H1 (cell line): ENCODE measurements around the gene ECSIT.
"Not testable (repeated sequence)": the region's sequence is repeated elsewhere in the genome, so short reads cannot be mapped to it uniquely, and the experiment has no call there.

ENCODE experiments used
- FOSL1 ChIP-seq: IDR thresholded peaks from 2 replicates; pipeline ENCODE4 v1.6.1; 2011; ENCODE audit warnings: mild to moderate bottlenecking, low read depth, low read length, moderate library complexity; ENCODE audit not compliant: insufficient read depth
- MAFK ChIP-seq: IDR thresholded peaks from 2 replicates; pipeline ENCODE4 v1.6.1; 2012; ENCODE audit warnings: low read depth, mild to moderate bottlenecking, improper control_type of control experiment, low read length
- POLR2A ChIP-seq, 2 experiments: IDR thresholded peaks; 1 replicate in 1 of 2; 2 replicates in 1 of 2; pipeline ENCODE4 v1.6.1; 2011; ENCODE audit warnings: low read depth in 2 of 2, low read length in 2 of 2, mild to moderate bottlenecking in 2 of 2; ENCODE audit errors: control extremely low read depth in 1 of 2
- SIN3A ChIP-seq, 2 experiments: IDR thresholded peaks in 1 of 2; conservative IDR thresholded peaks in 1 of 2; 2 replicates each; pipeline ENCODE4 v1.6.1; 2011 to 2012; ENCODE audit warnings: low read length in 2 of 2, improper control_type of control experiment in 1 of 2, low read depth in 1 of 2, mild to moderate bottlenecking in 1 of 2
- SP1 ChIP-seq: IDR thresholded peaks from 2 replicates; pipeline ENCODE4 v1.6.1; 2011; ENCODE audit warnings: low read depth, low read length
- TAF1 ChIP-seq: IDR thresholded peaks from 2 replicates; pipeline ENCODE4 v1.6.1; 2011; ENCODE audit warnings: mild to moderate bottlenecking, low read depth, low read length
- TF ChIP-seq, protein P1 (sequence below), 3 experiments: IDR thresholded peaks; 1 replicate in 2 of 3; 2 replicates in 1 of 3; pipeline versions ENCODE4 v1.5.1 to v1.6.1; 2011; ENCODE audit warnings: low read length in 3 of 3, mild to moderate bottlenecking in 3 of 3, inconsistent platforms in 2 of 3, low read depth in 1 of 3, moderate library complexity in 1 of 3; ENCODE audit not compliant: insufficient read depth in 1 of 3; ENCODE audit errors: control extremely low read depth in 1 of 3

DNA sequence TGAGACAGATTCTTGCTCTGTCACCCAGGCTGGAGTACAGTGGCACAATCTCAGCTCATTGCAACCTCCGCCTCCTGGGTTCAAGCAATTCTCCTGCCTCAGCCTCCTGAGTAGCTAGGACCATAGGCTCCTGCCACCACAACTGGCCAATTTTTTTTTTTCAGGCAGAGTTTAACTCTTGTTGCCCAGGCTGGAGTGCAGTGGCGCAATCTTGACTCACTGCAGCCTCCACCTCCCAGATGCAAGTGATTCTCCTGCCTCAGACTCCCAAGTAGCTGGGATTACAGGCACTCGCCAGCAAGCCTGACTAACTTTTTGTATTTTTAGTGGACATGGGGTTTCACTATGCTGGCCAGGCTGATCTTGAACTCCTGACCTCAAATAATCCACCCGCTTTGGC, 44.8 kb upstream of the ECSIT start:
- not testable (repeated sequence) for TF ChIP-seq POLR2A (IDR thresholded peaks at IDR 0.05; ENCODE audit: control extremely low read depth in 1 of 2, low read depth in 2 of 2, low read length in 2 of 2); TAF1; SP1; SIN3A (conservative IDR thresholded peaks at IDR 0.05 in 1 of 2, IDR thresholded peaks at IDR 0.05 in 1 of 2; ENCODE audit: low read depth in 1 of 2, low read length in 2 of 2); MAFK; FOSL1
- TF ChIP-seq, protein P1, sequence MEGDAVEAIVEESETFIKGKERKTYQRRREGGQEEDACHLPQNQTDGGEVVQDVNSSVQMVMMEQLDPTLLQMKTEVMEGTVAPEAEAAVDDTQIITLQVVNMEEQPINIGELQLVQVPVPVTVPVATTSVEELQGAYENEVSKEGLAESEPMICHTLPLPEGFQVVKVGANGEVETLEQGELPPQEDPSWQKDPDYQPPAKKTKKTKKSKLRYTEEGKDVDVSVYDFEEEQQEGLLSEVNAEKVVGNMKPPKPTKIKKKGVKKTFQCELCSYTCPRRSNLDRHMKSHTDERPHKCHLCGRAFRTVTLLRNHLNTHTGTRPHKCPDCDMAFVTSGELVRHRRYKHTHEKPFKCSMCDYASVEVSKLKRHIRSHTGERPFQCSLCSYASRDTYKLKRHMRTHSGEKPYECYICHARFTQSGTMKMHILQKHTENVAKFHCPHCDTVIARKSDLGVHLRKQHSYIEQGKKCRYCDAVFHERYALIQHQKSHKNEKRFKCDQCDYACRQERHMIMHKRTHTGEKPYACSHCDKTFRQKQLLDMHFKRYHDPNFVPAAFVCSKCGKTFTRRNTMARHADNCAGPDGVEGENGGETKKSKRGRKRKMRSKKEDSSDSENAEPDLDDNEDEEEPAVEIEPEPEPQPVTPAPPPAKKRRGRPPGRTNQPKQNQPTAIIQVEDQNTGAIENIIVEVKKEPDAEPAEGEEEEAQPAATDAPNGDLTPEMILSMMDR (IDR thresholded peaks at IDR 0.05; ENCODE audit: control extremely low read depth in 1 of 3, insufficient read depth in 1 of 3, low read depth in 1 of 3, low read length in 3 of 3), result not testable (repeated sequence)
